ENCODE data around the gene FXN.
"Not testable (repeated sequence)": the region's sequence is repeated elsewhere in the genome, so short reads cannot be mapped to it uniquely, and the experiment has no call there.

- not testable (repeated sequence) for TF ChIP-seq EZH2 (optimal IDR thresholded peaks at IDR 0.05; ENCODE audit: low read depth, low read length)
- TF ChIP-seq, protein P1, sequence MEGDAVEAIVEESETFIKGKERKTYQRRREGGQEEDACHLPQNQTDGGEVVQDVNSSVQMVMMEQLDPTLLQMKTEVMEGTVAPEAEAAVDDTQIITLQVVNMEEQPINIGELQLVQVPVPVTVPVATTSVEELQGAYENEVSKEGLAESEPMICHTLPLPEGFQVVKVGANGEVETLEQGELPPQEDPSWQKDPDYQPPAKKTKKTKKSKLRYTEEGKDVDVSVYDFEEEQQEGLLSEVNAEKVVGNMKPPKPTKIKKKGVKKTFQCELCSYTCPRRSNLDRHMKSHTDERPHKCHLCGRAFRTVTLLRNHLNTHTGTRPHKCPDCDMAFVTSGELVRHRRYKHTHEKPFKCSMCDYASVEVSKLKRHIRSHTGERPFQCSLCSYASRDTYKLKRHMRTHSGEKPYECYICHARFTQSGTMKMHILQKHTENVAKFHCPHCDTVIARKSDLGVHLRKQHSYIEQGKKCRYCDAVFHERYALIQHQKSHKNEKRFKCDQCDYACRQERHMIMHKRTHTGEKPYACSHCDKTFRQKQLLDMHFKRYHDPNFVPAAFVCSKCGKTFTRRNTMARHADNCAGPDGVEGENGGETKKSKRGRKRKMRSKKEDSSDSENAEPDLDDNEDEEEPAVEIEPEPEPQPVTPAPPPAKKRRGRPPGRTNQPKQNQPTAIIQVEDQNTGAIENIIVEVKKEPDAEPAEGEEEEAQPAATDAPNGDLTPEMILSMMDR (IDR thresholded peaks at IDR 0.05; ENCODE audit: low read length), result not testable (repeated sequence)
Observed at GRCh38 chr9:69108706-69109105, 73.2 kb downstream of the FXN start.

All from MM.1S (cell line).